NOMO-1 treated with DMSO at 0.1 percent for 48 hours (cell line): ENCODE results near the gene TRIM8.
A peak's percentile ranks its signal among the peaks of the same experiment; 100 is the strongest.
"Not testable (repeated sequence)": the region's sequence is repeated elsewhere in the genome, so short reads cannot be mapped to it uniquely, and the experiment has no call there.

ENCODE experiments used
- DNase-seq: peaks from one replicate; lab custom pipeline; 2025; ENCODE audit not compliant: unreplicated experiment; lab: John Stamatoyannopoulos, UW

Gene TRIM8

GRCh38 chr10:102691285-102692066 is 47.2 kb downstream of the TRIM8 start:
- no peak for DNase-seq

DNA sequence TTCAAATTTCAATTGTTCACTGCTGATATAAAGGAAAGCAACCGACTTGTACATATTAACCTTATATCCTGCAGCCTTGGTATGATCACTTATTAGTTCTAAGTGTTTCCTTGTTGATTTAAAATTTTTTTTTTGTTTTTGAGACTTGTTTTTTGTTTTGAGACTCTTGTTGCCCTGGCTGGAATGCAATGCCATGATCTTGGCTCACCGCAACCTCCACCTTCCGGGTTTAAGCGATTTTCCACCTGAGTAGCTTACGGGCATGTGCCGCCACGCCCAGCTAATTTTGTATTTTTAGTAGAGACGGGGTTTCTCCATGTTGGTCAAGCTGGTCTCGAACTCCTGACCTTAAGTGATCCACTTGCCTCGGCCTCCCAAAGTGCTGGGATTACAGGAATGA is 51.1 kb downstream of the TRIM8 start:
- not testable (repeated sequence) for DNase-seq

DNA sequence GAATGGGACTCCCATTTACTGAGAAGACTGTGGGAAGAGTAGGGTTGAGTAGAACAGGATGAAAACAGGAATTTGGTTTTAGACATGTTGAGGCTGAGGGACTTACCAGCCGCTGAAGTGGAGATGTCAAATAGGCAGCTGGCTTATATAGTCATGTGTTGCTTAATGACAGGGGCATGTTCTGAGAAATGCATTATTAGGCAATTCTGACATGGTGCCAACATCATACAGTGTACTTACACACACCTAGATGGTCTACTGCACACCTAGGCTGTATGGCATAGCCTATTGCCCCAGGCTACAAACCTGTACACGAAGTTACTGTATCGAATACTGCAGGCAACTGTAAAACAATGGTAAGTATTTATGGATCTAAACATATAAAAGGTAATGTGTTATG is 52.5 kb downstream of the TRIM8 start:
- no peak for DNase-seq

GRCh38 chr10:102698894-102699293 is 54.6 kb downstream of the TRIM8 start:
- DNase-seq, result no peak

GRCh38 chr10:102701272-102701671 is 57.0 kb downstream of the TRIM8 start:
- no peak for DNase-seq

DNA sequence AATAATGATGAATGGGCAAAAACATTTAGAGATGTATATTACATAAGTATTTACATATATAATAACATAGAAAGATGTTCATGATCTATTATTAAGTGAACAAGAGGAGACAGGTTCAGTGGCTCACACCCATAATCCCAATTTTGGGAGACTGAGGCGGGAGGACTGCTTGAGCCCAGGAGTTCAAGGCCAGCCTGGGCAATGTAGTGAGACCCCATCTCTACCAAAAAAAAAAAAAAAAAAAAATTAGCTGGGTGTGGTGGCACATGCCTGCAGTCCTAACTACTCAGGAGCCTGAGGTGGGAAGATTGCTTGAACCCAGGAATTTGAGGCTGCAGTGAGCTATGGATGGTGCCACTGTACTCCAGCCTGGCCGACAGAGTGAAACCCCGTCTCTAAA is 57.5 kb downstream of the TRIM8 start:
- no peak for DNase-seq

GRCh38 chr10:102702742-102703141 is 58.5 kb downstream of the TRIM8 start:
- no peak for DNase-seq

DNA sequence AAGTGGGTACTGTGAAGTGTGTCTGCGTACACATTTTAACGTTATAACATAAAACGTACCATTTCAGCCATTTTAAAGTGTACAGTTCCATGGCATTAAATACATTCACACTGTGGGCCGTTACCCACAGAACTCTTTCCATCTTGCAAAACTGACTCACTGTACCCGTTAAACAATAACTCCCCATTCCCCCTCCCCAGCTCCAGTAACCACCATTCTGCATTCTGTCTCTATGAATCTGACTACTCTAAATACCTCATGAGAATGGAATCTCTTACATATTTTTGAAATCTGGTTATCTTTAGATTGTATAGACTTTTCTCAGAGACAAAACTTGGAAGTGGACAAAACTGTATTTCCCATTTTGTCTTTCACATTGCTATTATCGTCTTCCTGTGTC is 60.6 kb downstream of the TRIM8 start:
- DNase-seq, result no peak

- DNase-seq, result peak; percentile 57
Observed at GRCh38 chr10:102705531-102705930, 61.3 kb downstream of the TRIM8 start.
